Measurements from ENCODE around the gene IMPA2.

The IMPA2 gene

DNA sequence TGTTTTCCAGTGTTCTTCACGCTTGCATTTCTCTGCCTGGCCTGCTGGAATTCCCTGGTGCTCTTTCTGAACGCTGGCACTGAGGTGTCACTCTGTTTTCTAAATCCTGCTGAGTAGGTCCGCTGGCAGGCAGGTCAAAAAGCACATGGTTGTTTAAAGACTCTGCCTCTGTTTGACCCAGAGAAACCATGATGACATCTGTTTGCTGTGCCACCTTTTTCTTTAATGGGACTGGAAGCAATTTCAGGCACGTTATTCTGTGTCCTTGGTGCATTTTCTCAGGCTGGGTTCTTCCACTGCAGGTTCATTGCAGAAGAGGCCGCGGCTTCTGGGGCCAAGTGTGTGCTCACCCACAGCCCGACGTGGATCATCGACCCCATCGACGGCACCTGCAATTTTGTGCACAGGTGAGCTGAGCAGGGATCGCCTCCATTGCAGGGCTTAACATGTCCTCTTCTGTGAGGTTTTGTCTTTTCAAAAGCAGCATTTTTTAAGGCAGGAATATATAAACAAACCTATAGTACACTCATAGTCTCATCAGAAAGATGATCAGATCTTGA, 28.4 kb downstream of the IMPA2 start:
- no peak for DNase-seq

DNA sequence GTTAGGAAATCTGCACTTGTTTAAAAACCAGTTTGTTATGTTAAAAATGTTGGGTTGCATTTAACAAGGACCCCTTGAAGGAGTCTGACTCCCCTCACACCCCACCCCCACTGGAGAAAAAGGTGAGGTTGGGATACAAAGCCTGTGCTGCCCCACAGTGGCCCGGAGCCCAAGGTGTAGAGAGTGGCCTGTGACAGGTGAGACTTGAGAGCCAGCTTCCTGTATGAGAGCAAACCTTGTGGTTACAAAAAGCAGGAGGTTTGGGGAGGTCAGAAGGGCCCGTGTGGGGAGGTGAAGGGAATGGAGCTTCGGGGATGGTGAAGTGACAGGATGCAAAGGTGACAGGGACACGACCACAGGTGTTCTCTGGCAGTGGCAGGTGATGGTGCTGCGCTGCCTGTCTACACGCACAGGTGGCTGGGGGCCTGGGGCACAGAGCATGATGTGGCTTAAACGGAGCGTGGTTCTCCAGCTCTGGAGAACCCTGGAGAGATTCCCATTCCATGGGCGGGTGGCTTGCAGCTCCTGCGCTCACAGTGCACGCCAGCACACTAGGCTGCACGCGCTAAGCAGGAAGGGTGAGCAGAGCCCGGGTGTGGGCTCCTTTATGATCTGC, 29.0 kb downstream of the IMPA2 start:
- no peak for DNase-seq

DNA sequence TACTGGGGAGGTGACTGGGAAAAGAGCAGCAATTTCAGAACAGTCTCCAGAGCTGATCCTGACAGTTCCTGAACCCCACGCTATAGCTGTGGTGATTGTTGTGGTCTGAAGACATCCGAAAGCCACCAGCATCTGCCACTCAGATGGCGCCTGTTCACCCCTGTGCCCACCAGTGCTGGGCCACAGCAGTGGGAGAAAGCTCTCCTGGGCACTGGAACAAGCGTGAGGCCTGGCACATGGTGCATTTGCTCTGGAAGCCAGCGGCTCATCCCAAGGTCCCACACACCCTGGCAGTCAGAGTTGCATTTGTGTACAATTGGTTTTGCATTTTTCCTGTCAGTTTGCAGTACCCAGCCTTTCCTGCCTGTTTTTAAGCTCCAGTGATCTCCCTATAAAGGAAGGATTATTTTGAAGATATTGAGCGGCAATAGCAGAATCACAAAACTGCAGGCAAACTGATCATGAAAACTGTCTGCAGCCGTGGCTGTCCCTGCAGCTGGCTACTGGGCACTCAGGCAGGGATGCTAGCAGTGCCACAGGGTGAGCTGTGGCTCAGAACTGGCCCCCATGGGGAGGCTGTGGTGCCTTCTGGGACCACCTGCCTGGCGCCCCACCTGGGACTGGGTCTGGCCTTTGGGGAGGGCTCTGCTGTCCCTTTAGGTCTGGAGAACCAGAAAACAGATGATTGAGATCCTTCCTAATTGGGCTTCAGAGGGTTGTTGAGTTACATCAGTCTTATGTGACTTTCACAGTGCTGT, 30.1 kb downstream of the IMPA2 start:
- no peak for DNase-seq

DNA sequence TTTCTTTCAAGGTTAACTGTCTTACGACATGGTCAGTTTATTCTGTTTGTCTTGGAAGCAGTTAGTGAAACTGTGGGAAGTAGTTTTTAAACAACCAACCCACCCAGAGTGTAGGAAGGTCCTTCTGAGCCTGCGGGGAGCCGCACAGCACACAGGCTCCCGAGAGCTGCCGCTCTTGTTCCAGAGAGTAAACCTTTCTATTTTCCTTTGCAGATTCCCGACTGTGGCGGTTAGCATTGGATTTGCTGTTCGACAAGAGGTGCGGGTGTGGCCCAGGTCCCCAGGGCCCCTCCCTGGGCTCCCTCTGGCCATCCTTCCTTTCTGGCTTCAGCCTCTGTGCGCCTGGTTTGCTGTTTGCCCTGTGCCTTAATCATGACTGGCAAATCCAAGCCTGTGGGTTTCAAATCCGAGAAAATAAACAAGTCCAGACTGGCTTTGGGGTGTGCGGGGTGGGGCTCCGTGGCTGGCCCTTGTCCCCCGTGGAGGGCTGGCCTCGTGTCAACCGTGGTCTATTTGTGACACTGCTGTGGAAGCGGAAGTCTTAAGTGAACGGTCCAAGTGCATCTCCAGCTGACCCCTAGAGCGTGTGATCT, 30.7 kb downstream of the IMPA2 start:
- no peak for DNase-seq

DNA sequence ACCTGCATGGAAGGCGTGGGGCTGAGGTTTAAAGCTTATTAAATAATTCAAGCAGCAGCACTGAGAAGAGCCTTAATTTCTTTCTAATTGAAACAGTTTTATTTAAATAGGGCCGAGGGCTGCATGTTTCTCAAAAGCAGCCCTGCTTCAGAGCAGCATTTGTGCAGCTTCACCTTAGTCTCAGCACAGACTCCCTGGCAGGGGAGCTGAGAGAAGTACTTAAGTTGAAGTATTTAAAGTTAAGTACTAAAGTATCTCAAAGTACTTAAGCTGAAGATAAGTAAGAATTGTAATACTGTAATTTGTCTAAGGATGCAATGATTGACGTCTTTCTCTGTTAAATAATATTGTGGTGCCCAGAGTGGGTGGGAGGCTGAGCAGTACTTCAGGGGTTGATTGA, 31.4 kb downstream of the IMPA2 start:
- DNase-seq, result no peak

DNA sequence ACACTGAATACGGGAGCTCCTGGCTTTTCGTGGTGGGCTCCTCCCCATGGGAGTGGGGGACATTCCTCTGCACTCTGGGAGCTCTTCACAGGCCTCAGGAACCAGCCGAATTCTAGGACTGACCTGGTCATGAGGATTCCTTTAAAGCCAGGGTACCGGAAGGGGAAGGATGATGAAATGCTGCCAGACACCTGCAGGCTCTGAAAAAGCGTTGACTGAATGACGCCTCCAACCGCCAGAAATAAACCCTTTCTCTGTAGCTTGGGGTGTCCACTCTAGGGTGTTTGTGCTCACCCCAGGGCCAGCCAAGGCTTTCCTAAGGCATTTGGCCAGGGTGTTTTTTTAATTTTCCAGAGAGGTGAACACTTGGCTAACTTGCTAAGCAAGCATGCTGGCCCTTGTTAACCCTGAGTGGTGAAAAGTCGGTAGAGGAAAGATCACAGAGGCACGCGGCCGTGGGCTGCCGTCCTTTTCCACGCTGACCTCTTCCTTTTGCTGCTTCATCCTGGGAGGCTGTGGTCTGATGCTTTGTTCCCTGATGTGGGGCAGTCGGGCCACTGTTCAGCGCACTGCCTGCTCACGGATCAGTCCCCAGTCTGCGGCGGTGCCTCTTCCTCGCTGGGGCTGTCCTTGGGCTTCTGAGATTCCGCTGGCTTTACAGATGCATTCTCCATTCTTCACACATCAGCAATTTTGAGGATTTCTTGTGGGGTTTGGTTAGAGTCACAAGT, 32.0 kb downstream of the IMPA2 start:
- DNase-seq, result no peak

DNA sequence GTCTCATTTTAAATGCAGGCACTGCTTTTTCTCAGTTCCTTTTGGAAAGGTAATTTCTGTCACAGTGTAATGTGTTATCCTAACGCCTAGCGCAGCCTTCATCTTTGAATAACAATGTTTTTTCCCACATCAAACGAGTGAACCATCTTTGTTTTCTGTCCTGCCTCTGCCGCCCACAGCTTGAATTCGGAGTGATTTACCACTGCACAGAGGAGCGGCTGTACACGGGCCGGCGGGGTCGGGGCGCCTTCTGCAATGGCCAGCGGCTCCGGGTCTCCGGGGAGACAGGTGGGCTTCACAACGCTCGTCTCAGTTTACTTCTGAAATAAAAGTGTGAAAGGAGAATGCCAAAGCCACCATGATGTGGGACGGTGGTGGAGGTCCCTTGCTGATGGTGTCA, 32.8 kb downstream of the IMPA2 start:
- DNase-seq, result no peak

DNA sequence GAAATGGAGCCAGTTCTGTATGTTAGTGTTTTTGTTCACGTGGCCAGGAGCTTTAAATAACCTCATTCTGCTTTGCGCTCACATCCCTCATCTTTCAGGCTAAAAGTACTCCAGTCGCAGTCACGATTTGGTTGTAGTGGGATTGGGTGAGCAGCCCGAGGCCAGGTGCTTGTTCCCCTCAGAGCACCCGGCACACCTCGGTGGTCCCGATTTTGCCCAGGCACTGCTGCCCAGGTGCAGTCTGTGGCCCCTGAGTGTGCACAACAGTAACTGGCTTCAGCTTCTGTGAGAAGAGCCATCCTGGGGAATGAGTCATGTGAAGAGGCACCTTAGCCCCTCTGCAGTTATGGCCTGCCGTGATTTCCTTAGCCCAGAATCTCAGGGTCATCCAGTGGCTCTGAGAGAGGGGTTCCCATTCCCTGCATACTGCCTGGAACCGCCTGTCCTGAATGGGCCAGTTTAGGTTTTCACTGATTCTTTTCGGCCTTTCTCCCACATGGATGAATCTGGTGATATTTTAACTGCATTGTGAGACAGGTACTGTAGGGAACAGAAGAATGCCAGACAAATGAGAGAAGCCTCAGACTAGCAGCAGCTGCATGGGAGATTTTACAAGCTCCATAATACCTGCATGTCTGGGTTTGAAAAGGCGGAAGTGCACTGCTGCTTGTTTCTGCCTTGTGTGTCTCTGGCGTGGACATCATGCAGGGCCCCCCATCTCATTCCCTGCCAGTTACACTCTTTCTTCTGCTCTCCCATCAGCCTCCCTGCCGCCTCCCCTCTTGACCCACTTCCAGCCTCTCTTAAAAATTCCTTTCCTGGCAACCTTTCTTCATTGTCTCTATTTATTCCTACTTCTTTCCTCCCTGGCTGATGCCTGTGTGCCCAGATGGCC, 33.5 kb downstream of the IMPA2 start:
- no peak for DNase-seq

DNA sequence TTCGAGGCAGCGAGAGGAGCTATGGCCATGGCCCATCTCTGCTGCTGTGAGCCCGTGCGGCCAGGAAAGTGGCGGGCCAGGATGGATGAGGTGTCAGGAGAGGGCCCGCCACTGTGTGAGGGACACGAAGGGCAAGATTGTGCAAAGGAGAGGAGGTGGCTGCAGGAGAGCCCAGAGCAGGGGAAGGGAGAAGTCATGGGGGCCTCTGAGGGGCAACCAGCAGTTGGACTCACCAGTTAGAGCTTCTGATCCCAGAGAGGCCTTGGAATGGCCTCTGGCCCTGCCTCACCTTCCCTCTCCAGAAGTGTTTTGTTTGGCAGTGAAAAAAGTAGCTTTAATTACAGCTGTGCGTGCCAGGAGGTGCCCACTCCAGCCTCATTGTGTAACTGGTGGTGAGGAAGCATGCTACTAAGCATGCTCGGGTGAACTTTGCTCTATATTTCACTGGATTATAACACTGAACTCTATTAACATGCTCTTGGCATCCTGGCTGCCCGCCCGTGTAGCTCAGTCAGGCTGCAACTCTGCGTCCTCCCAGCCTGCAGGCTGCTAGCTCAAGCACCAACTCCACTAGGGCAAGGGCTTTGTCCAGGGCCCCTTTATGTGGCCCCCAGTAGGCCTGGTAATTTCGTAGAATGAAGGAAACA, 34.2 kb downstream of the IMPA2 start:
- no peak for DNase-seq

DNA sequence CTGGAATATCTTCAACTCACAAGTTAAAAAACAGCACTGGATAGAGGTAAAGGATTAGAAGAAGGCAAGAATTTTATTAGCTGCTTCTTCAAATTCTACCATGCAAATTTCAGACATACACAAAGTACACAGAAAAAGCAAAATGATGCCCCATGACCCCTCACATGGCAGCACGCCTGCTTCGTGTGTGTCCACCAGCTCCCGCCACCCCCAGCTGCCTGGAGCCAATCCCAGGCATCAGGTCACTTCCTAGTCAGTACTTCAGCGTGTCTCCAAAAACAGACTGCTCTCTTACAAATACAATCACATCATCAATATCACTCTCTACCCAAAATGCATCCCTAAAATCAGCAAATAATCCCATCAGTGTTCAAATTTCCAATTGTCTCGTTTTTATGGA, 35.8 kb downstream of the IMPA2 start:
- DNase-seq, result no peak

DNA sequence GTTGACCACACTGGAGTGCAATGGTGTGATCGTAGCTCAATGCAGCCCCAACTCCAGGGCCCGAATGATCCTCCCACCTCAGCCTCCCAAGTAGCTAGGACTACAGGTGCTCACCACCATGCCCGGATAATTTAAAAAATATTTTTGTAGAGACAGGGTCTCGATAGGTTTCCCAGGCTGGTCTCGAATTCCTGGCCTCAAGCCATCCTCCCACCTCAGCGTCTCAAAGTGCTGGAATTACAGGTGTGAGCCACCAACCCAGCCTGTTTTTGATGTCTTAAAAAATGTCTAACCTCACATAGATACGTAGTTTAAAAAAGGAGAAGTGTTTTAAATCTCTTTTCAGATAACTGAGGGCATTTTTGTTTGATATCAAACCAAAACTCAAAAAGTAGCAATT, 37.6 kb downstream of the IMPA2 start:
- no peak for DNase-seq

DNA sequence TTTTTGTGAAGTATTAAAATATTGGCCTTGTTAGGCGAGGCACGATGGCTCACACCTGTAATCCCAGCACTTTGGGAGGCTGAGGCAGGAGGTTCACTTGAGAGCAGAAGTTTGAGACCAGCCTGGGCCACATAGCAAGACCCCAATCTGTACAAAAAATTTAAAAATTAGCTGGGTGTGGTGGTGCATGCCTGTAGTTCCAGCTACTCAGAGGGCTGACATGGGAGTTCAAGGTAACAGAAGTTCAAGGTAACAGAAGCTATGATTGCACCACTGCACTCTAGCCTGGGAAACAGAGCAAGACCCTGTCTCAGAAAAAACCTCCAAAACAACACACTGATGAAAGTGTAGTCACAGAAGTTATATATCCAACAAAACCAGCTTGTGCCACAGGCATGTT, 39.8 kb downstream of the IMPA2 start:
- DNase-seq, result no peak

DNA sequence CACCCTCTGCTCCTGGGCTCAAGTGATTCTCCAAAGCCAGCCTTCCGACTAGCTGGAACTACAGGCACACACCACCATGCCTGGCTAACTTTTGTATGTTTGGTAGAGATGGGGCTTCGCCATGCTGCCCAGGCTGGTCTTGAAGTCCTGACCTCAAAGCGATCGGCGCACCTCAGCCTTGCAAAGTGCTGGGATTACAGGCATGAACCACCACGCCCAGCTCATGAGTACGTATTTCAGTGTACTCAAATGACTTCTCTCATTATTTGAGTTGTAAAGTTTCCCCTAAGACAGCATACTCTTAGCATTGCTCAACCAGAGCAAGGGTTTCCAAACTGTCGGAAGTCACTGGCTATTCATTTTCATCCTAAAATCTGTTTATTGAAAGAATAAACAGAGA, 40.3 kb downstream of the IMPA2 start:
- no peak for DNase-seq

DNA sequence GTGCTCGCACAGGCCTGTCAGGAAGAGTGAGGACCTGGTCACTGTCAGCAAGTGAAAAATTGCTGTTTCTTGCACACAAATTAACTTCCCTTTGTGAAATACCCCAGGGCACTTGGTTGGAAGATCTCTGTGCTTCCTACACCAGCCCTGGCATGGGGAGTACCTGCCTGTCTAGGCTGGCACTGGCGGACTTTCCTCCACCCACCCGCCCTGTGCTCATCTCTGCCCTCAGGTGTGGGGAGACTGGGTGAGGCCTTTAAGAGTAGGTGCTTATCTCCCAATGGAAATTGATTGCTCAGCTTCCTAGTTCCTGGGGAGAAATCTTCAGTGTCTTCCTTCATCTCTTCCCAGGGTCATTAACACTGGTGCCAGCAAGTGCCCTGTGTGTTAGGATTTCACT, 42.1 kb downstream of the IMPA2 start:
- DNase-seq, result no peak

DNA sequence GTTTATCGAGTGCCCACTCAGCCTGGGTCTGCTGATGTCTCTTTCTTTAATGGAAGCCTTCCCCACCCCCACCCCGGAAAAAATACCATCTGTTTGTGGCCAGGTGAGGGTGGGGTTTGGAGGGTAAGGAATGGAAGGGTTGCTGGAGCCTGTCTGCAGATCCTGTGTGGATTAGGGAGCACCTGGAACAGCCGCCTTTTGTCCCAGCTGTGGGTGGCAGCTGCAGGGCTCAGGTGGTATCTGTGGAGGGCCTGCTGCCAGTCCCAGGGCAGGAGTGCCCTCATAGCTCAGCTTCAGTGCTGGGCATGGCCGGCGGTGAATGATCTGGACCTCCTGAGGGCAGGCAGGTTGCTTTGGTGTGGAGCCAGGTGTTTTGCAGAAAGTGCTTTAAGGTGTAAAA, 45.3 kb downstream of the IMPA2 start:
- DNase-seq, result no peak

DNA sequence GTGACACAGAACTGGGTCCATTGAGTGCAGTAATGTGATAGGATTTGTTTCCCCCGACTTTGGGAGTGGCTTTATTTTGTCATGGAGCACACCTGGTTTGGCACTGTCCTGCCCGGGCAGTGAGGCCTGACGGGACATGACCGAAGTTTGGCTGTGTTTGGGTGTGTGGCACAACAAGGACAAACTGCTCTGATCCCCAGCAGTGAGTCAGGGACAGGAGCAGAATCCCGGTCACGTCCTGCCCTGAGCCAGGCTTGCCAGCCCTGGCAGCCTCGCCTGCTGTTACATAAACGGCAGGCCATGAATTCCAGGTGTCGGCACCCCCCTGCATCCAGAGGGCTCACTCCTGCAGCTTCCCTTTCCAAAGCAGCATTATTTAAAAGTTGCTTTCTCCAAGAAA, 45.7 kb downstream of the IMPA2 start:
- no peak for DNase-seq

DNA sequence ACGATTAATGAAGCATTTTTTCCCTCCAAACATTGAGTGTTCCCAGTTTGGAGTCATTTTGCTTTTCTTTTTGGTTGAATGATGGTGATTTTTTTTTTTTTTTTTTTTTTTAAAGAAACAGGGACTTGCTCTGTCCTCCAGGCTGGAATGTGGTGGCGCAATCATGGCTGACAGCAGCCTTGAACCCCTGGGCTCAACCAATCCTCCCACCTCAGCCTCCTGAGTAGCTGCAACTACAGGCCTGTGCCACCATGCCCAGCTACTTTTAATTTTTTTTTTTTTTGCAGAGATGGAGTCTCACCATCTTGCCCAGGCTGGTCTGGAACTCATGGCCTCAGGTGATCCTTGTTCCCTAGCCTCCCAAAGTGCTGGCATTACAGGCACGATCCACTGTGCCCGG, 46.2 kb downstream of the IMPA2 start:
- no peak for DNase-seq

DNA sequence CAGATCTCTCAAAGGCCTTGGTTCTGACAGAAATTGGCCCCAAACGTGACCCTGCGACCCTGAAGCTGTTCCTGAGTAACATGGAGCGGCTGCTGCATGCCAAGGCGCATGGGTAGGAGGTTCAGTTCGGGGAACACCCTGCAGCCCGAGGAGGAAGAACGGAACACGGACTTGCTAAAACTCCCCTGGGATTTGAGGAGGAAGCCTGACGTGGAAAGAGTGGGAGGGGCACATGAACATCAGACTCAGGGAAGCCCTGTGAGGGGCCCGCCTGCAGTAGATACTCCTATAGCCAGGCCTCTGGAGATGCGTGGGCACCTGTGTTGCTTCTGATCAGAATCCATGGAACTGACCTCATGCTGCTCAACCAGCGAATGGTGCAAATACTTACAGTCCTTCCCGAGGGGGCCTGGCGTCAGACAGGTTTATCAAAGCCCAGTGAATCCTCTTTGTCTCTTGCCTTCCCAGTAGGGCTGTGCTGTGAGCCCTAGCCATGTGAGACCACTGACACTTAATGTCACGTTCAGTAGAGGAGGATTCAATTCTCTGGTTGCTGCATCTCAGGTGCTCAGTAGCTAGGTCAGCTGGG, 46.8 kb downstream of the IMPA2 start:
- DNase-seq, result no peak

DNA sequence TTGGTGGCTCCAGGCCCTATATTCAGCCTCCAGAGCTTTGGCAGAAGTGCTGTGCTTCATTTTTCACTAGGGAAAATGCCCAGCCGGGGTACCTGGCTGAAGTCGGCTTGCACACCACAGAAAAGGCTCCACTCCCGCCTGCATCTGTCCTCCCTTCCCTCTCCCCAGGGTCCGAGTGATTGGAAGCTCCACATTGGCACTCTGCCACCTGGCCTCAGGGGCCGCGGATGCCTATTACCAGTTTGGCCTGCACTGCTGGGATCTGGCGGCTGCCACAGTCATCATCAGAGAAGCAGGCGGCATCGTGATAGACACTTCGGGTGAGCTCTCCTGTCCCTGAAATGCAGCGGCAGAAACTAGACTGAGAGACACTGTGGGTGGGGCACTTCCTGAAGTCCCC, 47.4 kb downstream of the IMPA2 start:
- DNase-seq, result no peak

DNA sequence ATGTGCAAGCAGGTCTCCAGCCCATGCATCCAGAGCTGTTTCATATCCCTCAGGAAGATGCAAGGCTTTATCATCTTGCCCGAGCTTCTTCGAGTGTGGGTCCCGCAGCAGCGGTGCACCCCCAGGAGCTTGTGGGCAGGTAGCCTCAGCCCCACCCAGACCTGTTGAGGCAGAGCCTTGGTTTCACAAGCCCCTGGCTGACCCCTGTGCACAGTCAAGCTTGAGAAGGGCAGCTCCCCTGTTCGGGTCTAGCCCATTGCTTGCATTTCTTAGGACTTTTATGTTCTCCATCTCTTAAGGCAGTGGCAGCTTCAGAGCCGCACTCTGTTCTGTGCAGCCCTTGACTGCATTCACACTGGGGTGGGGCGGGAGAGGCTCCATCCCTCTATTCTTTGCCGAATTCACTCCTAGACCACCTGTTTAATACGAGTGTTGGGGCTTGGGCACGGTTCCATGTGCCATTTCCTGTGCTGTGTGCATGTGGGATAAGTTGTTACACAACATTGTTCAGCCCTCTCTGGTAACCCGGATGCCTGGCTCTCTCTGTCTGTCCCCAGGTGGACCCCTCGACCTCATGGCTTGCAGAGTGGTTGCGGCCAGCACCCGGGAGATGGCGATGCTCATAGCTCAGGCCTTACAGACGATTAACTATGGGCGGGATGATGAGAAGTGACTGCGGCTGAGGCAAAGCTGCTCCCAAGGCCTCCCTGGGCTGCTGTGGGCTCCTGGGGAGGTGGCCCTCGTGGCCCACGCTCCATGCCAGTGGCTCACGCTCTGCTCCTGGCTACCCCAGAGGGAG, 48.7 kb downstream of the IMPA2 start:
- DNase-seq, result no peak

DNA sequence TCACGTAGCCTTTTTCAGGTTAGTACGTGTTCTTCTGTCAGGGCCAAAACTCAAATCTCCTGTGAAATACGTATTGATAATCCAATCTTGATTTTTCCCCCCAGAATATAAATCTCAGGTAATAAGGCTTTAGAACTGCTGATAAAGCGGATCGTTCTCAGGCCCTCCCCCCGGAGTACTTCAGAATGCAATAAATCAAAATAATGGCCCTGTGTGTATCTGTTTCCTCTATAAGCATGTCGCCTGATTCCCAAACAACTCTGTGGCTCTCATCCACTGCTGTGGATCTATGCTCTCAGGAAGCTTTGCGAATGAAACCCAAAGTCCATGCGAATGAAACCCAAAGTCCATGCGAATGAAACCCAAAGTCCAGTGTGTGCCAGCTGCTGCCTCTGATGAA, 49.4 kb downstream of the IMPA2 start:
- DNase-seq, result no peak

Data from NCI-H1694 treated with DMSO at 0.1 percent for 48 hours (cell line).